NCI-H2171 (cell line): ENCODE data around the gene KCNA1.
"Not testable (repeated sequence)": the region's sequence is repeated elsewhere in the genome, so short reads cannot be mapped to it uniquely, and the experiment has no call there.

Experiments
- DNase-seq: peaks from one replicate; lab custom pipeline; 2025; lab: John Stamatoyannopoulos, UW

The KCNA1 gene

DNA sequence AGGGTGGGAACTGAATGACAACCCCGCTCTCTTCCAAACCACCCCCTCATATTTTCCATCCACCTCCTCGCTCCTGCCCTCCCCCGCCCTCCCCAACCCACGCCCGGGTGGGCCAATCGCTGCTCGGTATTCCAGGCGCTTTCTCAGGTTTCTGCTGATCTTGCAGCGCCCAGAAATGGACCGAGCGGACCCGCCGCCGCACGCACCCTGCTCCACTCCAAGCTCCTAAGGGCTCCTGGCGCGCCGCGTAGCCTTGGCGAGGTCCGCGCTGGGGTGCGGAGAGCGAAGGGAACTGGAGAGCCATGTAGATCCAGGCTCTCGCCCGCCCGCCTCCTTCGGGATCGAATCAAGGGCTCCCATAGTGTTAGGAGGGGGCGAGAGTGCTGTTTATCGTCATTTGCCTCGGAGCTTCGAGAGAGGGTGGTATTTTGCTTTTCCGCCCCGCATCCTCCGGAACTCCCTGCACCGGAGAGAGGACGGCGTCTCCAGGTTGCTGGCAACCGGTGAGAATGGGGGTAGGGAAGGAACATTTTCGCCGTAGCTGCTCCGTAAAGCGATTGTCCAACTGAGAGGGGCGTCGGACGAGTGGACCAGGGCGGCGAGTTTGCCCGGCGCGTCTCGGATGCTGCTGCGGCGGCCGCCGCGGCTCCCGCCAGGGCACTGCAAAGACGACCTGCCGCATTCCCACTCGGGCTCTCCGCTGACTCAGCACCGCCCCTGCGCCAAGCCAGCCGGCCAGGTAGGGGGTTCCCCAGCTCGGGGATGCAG, at the start of gene KCNA1:
KCNA1 (plus strand) TSS at position 172 of the 768 bp plus-strand sequence. CDS start 1,474 bp downstream, outside the sequence.
- no peak for DNase-seq

DNA sequence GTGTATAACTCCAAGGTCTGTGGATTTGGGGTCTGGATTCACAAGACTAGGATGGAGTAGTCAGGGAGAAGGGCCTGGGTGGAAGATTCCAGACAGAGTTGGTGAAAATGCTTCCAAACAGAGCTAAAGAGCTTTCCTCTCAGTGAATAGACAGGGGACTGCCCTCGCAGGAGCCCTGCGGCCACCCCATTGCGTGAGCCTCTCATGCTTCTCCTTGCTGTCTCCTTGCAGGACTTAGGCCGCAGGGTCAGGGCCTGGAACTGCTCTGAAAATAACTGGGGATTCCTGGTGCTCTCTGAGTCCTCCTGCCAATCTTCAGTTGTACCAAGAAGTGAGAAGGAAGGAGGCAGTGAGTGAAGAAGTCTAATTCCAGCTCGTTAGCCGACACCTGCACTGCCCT, 49.0 kb upstream of the KCNA1 start:
- DNase-seq, result no peak

DNA sequence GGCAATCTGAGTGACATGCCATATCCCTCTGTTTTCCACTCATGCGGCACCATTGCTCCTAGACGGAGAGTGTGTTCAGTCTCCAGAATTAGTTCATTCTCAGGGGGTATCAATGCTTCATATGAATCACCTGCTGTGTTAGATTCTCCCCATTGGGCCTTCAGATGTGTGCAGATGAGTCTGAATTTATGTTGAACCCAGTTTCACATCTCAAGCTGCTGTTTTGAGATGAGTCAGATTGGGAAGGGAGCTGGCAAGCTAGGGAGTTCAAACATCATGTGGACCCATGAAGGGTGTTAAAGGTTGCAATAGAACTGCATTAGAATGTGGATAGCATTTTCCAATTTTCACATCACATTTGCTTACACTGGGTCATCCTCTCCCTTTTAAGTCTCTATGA, 46.9 kb upstream of the KCNA1 start:
- no peak for DNase-seq

DNA sequence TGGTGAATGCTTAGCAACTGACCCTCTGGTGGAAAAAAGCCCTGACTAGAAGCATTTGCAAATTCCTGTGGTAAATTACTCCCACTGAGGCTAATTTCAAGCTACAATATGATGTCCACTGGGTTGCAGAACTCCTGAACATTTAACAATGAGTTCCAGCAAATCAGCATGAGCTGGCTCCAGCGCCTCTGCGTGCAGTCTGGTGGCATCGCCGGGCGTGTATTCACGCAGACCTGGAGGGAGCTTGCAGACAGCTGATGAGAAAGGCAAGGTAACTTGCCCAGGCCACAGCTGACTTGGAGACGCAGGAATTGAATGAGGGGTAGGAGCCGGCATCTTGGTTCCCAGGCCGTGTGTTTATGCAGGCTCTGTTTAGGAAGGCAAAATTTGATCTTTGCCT, 45.1 kb upstream of the KCNA1 start:
- DNase-seq, result no peak

DNA sequence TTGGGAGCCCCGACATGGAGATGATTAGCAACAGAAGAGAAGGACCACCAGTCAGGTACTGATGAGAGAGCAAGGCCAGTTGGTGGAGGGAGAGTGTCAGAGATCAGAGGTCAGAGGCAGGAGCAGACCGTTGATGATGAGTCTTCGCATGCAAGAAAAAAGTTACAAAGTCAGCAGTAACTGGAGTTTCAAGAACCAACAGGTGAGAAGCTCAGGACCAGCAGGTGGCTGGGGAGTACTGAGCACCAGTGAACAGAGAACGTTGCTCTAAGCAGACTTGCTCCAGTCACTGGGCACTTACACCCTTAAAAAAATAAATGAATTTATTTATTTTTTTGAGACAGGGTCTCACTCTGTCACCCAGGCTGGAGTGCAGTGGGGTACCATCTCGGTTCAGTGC, 44.5 kb upstream of the KCNA1 start:
- DNase-seq, result no peak

DNA sequence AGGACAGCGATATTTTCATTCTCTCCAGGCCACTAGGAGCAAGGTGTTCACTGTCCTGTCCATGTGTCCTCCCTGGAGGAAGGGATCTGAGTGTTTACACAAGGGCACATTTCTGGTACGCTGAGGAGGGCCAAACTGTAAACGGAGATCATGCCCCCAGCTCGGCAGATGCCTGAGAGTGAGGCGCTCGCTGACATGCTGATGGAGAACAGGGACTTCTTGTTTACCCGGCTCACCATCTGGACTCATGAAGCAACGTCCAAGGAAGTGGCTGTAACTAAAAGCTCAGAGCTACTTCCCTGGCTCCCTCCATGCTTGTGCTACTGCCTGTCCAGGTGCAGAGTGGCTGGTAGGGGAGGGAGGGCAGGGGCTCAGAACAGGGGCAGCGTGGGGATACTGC, 43.4 kb upstream of the KCNA1 start:
- no peak for DNase-seq

DNA sequence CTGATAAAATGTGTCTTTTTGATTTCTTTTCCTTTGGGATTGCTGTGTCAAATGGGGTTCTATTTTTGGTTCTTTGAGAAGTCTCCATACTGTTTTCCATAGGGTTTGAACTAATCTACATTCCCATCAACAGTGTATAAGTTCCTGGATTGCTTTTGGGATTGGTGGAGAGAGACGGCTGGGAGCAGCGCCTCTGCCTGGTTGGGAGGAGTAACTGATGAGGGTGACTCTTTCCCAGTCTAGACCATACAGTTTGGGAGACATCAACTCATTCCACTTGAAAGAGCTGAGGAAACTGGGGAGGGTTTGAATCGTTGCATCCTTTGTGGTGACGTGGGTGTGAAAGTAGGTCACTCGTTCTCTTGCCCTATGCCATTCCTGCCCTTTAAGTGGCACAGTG, 42.3 kb upstream of the KCNA1 start:
- DNase-seq, result no peak

DNA sequence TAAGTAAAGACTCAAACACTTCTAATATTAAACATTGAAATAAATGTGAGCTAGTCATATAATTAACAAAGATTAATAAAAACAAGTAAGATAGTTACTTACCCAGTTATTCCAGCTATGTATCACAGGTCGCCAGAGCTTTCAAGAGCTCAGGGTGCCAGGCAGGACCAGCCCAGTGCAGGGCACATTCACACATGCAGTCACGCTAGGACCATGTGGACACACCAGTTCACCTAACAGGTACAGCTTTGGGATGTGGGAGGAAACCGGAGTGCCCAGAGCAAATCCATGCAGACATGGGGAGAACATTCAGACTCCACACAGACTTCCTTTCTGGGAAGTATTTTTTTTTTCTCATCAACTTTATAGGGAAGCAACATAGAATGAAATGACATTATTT, 39.3 kb upstream of the KCNA1 start:
- DNase-seq, result no peak

DNA sequence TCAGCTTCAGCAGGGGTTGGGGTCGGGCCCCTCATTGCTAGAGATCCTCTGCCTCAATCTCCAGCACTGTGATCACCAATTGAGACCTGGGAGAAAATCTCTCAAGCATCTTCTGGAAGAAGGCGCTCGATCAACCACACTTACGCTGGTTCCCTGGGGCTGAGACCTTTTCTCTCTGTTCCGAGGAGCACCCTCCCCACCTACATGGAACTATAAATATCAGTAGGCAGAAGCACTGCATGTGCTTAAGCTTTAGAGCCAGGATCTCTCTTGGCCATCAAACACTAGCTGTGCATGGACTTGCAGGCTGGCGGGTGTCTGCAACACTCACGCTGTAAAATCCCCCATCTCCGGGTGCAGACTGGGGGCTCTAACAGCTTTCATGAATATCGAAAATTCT, 38.2 kb upstream of the KCNA1 start:
- DNase-seq, result no peak

DNA sequence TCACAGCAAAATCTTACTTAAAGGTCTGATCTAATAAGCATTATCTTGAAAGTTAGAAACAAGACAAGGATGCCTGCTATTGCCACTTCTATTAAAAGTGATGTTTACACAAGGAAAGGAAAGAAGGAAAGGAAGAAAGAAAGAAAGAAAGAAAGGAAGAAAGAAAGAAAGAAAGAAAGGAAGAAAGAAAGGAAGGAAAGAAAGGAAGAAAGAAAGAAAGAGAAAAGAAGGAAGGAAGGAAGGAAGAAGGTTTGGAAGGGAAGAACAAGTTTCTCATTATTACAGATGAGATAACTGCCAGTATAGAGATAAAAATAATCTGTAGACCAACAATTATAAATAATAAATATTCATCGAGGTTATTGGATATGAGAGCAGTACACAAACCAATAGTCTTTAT, 35.8 kb upstream of the KCNA1 start:
- DNase-seq, result no peak

DNA sequence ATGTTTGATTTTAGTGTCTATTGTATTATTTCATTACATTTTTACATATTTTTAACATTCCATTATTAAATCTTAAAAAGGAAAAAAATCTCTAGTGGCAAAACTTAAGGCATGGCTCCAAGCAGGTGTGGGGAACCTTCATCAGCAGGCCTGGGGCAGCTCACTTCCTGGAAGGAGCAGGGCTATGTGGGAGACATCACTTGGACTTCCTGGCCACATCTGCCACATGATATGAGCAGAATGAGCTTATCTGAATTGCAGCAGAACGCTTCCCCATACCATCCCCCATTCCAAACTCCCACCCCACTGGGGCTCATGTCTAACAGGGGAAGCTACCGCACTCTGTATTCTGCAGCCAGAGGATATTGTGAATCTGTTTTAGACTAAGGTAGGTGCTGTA, 35.0 kb upstream of the KCNA1 start:
- no peak for DNase-seq

DNA sequence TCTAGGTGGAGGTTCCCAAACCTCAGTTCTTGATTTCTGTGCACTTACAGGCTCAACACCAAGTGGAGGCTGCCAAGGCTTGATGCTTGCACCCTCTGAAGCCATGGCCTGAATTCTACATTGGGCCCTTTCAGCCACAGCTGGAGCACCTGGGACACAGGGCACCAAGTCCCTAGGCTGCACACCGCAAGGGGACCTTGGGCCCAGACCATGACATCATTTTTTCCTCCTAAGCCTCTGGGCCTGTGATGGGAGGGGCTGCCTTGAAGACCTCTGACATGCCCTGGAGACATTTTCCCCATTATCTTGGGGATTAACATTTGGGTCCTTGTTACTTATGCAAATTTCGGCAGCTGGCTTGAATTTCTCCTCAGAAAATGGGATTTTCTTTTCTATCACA, 30.2 kb upstream of the KCNA1 start:
- DNase-seq, result not testable (repeated sequence)

DNA sequence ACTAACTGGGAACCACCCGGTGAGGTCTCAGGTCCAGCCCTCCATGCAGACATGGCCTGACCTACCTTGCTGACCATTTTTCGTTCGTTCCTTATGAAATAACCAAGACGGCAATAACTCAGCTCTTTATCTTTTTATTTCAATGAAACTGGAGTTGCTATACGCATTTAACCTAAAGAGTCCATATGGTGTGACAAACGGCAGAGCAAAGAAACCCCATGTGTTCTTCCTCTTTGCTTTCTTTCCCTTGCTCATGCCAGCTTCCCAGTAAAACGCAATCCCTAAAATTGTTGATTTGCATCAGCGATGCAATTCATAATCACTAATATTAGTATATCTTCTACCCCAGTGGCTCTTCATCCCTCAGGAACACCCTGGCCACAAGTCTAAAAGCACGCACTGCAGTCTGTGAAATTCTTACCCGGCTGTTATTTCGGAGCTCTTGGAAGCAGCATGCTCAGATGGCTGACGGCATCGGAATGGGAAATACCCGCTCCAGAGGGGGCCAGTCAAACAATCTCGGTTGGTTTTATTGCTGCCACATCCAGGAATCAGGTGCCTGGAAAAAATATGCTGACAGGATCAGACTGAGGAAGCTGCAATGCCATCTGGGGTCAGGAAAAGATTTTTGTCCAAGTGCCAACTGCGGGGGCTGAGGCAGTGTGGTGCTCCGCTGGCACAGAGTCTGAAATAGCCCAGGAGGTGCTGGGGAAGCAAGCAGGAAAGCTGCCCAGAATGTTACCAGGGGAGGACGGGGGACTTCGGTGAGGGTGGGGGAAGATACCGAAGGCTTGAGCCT, 28.2 kb upstream of the KCNA1 start:
- DNase-seq, result no peak

DNA sequence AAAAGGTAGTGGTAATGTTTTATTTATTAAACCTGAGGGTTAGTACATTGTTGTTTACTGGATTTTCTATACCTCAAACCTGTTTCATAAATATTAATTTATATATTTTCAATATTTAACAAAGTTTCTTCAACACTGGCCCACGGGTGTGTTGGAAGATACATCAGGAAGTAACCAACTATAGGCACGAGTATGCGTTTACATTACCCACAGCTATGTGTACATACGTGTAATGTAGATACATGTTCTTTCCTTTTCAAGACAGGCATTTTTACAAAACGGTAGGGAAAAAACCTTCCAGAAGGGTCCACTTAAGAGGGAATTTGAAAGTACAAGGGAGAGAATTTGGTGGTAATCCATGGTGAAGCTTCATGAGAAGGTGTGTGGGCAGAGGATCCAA, 17.8 kb upstream of the KCNA1 start:
- no peak for DNase-seq

DNA sequence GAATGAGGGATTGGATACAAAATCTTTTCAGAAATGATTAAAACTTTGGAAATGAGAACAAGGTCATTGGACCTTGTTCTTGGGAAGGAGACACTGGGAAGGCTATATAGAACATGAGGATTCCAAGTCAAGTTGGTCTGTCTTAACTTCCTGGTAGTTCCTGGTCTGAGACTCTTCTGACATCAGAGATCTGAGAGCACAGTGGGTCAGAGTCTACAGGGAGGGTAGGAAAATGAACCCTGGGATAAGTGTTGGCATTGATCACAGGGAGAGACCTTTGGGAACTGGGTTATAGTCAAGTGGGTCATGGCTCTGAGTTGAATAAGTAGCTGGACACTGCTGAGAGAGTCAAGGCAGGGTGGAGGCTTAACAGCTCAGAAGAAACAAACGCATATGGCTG, 17.3 kb upstream of the KCNA1 start:
- no peak for DNase-seq

DNA sequence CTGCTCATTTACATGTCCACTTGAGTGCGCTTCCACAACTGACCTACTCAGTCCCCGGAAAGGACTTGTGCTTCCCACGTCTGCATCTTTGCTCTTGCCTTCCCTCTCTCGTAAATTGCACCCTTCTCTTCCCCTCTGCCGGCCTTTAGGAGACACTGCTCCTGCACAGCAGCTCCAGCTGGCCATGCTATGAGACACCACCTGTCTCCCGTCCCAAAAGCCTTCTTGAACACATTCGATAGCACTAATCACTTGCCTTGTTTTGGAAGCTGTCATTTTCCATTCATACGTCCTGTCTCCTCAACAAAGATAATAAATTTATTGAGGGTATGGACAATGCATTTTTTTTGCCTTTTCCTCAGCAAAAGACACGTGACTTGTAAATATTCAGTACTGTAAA, 15.7 kb upstream of the KCNA1 start:
- DNase-seq, result no peak

DNA sequence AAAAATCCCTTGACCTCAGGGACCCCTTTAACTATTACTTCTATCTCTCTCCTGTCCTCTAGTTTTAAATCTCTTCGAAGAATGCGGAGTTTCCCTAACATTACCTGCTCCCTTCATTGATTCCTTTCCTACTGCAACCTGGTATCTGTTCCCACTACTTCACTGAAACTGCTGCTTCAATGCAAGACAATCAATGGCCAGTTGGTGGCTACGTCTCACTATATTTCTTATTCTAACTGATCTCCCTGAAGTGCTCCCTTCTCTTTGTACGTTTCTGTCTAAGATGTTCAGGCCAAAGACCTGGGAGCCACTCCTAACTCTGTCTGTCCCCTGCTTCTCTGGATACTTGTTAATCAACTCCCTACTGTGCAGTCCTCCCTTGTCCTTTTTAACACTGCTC, 10.3 kb upstream of the KCNA1 start:
- DNase-seq, result no peak

DNA sequence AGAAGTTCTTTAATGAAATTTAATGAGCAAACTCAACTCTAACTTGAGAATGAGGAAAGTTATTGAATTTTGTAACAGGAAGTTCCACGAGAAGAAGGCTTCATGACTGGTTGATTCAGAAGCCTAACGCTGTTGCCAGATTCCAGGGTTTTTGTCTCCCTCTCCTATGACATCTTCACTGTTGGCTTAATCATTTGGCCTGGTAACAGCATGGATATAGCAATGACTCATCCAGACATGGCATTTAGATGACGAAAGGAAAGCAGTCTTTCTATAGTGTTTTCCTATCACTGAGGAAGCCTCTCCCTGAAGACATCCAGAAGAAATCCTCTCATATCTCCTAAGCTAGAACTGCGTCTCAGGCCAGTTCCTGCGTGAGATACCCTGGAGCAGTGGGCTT, 9.4 kb upstream of the KCNA1 start:
- no peak for DNase-seq

DNA sequence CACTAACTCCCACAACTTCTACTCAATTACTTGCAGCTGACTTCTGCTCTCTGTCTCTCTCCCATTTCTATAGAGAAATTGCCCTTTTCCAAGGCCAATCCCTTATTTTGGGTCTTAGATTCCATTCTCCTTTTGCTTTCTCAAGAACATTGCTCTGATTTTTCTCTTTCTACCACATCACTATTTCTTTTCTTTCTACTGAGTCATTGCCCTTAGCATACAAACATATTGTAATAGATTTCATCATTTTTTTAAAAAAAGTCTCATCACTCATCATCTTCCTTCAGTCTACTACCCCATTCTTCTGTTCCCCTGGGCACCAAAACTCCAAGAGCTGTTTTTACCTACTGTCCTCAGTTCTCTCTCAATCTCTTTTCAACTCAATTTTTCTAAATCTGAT, 4.4 kb upstream of the KCNA1 start:
- no peak for DNase-seq

DNA sequence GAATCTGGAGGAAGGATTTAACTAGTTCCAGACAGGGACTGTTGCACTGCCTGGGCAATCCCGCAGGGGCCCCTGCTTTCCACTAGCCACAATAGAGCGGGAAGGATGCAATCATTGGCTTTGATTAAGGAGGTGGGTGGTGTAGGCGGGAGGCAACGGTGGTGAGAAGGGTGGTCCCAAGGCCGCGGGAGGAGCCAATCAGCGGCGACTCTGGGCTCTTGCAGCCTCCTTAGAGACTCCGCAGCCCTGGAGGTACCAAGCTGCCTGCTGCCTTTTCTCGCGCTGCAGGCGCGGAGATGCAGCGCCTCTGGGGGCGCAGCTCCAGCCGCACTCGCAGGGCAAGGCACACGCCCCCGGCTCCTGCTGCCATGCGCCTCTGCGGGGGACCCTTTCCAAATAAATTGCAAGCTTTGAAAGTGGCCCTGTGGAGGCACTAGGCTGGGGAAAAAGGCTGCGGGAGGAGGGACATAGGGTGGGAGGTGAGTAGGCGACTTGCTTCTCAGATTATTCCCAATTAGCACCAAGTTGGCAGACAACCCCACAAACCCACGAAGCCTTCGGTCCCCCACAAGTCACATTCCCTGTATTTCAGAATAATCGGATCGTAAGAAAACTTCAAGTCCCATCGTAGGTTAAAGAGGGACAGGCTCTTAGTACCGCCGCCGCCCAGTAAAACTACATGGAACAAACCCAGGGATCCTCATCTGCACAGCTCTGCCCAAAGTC, 858 bp upstream of the KCNA1 start:
- no peak for DNase-seq

DNA sequence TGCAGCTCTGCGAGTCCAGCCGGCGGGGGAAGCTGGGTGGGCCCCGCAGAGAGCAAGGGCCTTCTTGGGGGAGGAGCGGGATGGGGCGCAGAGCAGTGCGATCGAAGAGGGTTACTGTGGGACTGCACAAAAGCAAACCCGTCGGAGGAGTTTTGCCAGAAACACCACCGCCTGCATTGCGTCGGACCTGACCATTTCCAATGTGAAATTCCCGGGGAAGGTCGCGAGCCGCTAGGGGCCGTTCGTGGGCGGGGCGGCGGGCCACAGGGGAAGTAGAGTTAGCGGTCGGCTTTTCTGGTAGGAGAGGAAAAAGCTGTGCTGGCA, 333 bp upstream of the KCNA1 start:
- no peak for DNase-seq

DNA sequence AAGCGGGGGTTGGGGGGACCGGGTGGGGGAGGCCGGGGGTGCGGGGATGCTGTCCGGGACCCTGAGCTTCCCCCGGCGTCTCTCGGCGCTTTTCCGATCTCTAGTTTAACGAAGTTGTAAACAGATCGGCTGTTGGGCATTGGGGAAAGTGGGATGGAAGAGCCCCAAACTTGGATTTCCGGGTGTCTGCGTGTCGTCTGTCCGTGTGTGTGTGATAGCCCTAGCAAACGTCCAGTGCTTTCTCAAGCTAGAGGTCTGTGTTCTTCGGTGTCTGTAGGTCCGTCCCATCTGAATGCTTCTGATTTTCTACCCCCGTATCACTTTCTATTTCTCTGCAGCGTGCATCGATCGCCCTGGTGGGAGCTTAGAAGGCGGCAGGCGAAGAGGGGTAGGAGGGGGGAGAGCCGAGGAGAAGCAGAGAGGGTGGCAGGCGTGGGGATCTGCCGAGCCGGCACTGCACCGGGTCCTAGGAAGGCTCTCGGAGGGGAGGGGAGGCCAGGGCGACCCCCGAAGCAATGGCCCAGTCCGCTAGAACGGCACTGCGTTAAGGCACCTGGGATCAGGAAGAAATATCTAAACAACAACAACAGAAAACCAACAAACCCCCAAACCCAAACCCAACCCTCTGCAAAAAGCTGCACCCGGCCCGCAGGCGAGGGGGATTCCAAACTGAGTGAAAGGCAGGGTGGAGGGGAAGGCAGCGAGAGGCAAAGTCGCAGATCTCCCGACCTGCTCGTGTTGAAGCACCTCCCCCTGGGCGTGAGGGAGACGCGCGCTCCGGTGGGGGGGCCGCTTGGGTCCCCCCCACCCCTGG, 1.0 kb downstream of the KCNA1 start:
- no peak for DNase-seq
